HEK293 (cell line): ENCODE measurements around the gene TFB2M.

Experiments
- BCL11B ChIP-seq: fragments of 450-650 bp; formaldehyde crosslinking; IDR thresholded peaks from 2 replicates; pipeline ENCODE4 v1.5.1; 2016; ENCODE audit warnings: low read depth, missing biosample characterization, missing genetic modification characterization

The TFB2M gene

DNA sequence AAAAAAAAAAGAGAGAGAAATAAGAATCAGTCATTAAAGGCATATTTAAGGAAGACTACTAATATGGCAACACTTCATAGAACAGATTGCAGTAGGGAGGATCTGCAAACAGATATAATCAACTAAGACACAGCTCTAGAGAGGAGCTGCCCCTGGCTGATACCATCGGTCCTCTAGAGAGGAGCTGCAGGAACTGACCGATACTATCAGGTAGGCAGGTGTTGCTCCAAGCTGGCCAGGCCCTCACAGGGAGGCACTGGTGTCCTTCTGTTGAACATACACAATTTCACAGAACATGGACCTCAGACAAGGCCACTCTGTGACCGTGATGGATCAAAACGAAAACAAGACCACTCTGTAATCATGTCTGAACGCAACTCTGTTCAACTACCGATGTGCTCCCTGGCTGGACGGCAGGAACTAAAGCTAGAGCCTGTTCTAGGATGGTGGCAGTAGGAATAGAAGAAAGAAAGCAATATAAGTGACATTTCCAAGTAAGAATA, 74.5 kb downstream of the TFB2M start (continued):
- no peak for TF ChIP-seq BCL11B (tag by site-specific recombination)
